ENCODE data around the gene CLDN5.
"Not testable (repeated sequence)": the region's sequence is repeated elsewhere in the genome, so short reads cannot be mapped to it uniquely, and the experiment has no call there.

Gene CLDN5

DNA sequence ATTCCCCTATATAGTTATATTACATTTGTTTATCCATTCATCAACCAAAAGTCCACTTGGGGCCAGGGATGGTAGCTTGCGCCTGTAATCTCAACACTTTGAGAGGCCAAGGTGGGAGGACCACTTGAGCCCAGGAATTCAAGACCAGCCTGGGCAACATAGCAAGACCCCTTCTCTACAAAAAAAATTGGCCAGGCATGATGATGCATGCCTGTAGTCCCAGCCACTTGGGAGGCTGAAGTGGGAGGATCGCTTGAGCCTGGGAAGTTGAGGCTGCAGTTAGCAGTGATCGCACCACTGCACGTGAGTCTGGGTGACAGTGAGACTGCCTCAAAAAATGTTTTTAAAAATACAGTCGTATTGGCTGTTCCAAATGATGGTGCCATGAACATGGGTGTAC lies 24.2 kb upstream of the CLDN5 start:
- DNase-seq (ENCODE audit: low spot score) = not testable (repeated sequence)

DNA sequence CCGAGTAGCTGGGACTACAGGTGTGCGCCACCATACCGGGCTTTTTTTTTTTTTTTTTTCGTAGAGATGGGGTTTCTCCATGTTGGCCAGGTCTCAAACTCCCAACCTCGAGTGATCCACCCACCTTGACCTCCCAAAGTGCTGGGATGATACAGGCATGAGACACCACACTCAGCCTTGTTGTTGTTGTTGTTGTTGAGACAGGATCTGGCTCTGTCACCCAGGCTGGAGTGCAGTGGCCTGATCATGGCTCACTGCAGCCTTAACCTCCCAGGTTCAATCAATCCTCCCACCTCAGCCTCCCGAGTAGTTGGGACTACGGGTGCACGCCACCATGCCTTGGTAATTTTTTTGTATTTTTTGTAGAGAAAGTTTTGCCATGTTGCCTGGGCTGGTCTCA lies 23.4 kb upstream of the CLDN5 start:
- DNase-seq (ENCODE audit: low spot score) = no peak

DNA sequence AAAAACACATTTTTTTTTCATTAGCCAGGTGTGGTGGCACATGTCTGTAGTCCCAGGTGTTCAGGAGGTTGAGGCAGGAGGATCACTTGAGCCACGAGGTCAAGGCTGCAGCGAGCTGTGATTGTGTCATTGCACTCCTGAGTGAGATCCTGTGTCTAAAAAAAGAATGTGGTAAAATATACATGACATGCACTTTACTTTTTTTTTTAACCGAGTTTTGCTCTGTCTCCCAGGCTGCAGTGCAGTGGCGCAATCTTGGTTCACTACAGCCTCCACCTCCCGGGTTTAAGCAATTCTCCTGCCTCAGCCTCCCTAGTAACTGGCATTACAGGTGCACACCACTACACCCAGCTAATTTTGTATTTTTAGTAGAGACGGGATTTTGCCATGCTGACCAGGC lies 22.5 kb upstream of the CLDN5 start:
- no peak for DNase-seq (ENCODE audit: low spot score)

DNA sequence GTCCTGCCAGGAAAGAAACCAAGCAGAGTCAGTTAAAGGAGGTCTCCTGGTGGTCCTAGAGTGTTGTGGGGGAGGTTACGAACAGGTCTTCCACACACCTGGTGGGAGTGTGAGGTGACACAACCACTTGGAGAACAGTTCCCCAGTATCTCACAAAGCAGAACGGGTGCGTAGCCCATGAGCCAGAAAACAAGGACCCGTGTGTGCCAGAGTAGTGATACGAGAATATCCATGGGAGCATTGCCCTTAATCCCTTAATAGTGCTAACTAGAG lies 21.7 kb upstream of the CLDN5 start:
- DNase-seq (ENCODE audit: low spot score) = no peak

DNA sequence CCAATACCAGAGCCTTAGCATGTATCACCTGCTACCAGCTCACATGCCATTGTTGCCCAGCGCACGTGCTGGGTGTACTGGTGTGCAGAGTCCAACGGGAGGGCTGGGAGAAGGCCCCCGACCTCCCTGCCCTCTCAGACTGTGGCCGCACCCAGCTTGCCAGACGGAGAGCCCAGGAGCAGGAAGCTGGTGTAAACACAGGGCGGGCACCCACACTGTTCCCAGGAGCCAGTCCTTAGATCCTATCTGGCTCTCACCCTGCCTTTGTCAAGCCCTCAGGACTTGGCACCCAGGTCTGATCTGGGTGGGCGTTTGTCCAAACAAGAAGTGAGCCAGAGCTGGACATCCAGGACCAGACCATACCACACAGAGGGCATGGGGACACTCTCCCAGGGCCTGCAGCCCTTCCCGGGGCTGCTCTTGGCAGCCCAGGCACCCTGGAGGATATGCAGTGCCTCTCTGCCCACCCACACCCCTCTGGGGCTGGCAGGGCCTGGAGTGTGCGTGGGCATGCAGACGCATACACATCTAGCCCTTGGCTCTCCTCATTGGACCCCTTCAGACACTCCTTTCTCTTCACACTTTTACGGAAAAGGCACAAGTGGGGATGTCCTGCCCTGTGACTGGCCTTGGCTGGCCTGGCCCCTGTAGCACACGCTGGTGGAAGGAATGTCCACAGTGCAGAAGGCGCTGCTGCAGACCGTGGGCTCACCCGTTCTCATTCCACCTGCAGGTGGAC lies 19.9 kb upstream of the CLDN5 start:
- DNase-seq (ENCODE audit: low spot score) = no peak

DNA sequence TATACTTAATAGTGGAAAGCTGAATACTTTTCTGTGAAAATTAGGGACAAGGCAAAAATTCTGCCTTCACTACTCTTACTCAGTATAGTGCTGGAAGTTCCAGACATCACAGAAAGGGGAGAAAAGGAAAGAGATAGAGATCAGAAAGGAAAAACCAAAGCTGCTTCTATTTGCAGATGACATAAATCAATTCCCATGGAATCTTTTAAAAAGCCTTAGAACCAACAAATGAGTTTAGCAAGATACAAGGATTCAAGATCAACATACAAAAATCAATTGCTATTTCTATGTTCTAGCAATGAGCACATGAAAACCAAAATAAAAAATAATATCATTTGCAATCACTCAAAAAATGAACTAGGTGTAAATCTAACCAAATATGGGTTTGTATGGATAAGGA lies 16.2 kb upstream of the CLDN5 start:
- DNase-seq (ENCODE audit: low spot score) = no peak

DNA sequence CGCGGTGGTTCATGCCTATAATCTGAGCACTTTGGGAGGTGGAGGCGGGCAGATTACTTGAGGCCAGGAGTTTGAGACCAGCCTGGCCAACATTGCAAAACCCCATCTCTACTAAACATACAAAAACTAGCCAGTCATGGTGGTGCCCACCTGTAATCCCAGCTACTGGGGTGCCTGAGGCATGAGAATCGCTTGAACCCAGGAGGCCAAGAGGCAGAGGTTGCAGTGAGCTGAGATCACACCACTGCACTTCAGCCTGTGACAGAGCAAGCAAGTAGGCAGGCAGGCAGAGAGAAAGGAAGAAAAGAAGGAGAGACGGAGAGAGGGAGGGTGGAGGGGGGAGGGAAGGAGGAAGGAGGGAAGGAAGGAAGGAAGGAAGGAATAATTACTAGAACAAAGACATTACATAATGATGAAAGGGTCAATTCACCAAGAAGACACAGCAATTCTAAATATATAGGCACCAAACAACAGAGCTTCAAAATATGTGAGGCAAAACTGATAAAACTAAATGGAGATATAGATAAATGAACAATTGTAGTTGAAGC lies 13.8 kb upstream of the CLDN5 start:
- DNase-seq (ENCODE audit: low spot score) = no peak

DNA sequence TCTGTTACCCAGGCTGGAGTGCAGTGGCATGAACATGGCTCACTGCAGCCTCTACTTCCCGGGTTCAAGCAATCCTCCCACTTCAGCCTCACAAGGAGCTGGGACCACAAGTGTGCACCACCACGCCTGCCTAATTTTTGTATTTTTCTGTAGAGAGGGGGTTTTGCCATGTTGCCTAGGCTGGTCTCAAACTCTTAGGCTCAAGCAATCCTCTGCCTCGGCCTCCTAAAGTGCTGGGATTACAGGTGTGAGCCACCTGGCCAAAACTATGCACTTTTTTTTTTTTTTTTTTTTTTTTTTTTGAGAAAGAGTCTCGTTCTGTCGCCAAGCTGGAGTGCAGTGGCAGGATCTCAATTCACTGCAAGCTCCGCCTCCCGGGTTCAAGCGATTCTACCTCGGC lies 12.4 kb upstream of the CLDN5 start:
- DNase-seq (ENCODE audit: low spot score) = no peak

DNA sequence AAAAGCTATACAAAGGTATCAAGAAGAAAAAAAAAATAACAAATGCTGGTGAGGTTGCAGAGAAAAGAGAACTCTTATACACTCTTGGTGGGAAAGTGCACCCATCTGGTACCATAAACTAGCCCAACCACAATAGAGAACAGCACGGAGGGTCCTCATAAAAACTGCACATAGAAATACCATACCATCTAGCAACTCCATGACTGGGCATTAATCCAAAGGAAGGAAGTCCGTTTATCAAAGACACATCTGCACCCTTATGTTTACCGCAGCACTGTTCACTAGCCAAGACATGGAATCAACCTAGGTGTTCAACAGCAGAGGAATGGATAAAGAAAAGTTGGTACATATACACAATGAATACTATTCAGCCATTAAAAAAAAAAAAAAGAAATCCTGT lies 10.8 kb upstream of the CLDN5 start:
- no peak for DNase-seq (ENCODE audit: low spot score)

DNA sequence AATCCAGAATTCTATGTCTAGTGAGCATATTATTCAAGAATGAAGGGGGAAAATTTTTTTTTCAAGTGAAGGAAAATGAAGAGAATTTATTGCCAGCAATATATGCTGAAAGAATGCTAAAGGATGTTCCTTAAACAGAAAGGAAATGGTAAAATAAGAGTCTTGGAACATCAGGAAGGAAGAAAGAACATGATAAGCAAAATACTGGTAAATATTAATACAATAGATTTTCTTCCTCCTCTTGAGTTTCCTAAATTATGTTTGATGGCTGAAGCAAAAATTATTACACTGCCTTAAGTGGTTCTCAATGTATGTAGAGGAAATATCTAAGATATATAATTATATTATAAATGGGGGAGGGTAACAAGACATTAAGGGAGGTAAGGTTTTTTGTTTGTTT lies 9.6 kb upstream of the CLDN5 start:
- DNase-seq (ENCODE audit: low spot score) = no peak

DNA sequence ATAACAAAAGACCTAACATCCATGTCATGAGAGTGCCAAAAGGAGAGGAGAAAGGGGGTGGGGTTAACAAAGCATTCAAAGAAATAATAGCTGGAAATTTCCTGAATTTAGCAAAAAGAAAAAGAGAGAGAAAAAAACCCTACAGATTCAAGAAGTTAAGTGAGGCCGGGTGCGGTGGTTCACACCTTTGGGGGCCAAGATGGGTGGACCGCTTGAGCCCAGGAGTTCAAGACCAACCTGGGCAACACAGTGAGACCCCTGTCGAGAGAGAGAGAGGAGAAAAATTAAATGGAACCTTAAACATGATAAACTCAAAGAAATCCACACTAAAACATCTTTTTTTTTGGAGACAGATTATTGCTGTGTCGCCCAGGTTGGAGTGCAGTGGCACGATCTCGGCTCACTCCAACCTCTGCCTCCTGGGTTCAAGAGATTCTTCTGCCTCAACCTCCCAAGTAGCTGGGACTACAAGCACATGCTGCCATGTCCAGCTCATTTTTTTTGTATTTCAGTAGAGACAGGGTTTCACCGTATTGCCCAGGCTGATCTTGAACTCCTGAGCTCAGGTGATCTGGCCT lies 8.9 kb upstream of the CLDN5 start:
- no peak for DNase-seq (ENCODE audit: low spot score)

DNA sequence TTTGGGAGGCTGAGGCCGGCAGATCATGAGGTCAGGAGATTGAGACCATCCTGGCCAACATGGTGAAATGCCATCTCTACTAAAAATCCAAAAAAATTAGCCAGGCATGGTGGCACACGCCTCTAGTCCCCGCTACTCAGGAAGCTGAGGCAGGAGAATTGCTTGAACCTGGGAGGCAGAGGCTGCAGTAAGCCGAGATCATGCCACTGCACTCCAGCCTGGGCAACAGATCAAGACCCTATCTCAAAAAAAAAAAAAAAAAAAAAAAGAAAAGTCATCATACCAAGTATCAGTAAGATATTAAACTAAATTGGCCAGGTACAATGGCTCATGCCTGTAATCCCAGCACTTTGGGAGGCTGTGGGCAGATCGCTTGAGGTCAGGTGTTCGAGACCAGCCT lies 7.1 kb upstream of the CLDN5 start:
- not testable (repeated sequence) for DNase-seq (ENCODE audit: low spot score)

DNA sequence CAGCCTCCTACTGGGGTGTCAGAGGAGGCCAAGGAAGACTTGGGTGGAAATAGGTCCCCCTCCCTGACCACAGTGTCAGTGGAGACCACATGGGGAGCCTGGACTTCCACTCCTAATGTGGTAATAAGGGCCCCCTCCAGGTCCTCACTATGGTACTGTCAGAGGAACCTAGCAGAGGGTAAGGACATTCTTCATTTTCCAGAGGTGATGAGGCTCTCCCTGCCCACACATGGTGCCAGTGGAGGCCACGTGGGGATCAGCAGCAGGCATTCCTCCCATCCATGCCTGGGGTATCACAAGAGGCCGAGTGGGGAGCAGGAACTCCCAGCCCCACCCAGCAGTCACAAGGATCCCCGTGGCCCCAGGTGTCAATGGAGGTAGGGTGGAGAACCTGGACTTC lies 6.5 kb upstream of the CLDN5 start:
- no peak for DNase-seq (ENCODE audit: low spot score)

DNA sequence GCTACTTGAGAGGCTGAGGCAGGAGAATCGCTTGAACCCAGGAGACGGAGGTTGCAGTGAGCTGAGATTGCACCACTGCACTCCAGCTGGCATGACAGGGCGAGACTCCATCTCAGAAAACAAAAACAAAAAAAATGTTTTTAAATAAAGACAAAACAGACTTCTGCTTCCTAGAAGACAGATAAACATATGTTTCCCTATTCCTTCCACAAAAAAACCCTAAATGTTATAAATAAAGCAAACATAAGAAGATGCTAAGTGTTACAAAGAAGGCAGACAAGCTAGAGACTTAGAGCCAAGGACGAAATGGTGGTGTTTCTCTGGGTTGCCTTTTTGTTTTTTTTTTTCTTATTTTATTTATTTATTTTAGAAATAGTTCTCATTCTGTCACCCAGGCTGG lies 5.6 kb upstream of the CLDN5 start:
- DNase-seq (ENCODE audit: low spot score) = no peak

DNA sequence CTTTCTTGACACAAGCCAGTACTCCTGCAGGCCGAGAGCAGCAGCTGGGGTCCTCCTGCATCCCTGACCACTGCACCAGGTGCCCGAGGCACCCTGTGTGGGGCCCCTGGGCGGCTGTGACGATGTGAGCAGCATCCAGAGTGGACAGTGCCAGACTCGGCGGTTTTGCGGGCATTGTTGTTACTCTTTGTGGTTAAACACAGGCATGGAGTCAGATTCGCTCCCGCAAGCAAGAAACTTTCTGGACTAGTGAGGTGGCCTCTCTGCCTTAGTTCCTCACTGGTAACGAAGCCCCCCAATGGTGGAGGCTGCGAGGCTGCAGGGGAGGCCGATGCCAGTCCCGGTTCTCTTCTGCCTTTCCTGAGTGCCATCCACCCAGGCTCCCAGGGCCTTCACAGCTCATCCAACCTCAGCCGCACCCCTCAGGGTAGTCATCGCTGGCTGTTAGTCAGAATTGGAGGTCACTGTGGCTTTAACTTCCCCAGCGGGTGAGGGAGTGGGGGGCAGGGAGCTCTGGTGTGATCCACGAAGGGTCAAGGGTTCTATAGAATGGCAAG lies 3.7 kb upstream of the CLDN5 start:
- DNase-seq (ENCODE audit: low spot score) = no peak

DNA sequence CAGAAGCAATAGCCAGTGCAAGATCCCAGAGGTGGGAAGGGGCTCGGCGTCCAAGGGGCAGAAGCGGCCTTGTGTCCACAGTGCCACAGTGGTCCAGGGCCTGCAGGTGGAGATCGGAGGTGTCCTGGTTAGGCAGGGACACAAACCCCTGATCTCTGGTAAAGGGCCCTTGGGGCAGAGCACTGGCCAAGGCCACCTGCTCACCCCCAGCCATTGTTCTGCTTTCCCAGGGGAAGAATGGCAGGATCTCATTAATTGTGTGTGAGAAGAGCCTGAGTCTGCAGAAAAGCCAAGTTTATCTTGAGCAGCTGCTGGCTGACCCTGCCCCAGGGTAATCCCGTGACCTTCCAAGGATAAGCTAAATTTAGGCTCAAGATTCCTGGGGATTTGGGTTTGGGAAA lies 3.1 kb upstream of the CLDN5 start:
- no peak for DNase-seq (ENCODE audit: low spot score)

DNA sequence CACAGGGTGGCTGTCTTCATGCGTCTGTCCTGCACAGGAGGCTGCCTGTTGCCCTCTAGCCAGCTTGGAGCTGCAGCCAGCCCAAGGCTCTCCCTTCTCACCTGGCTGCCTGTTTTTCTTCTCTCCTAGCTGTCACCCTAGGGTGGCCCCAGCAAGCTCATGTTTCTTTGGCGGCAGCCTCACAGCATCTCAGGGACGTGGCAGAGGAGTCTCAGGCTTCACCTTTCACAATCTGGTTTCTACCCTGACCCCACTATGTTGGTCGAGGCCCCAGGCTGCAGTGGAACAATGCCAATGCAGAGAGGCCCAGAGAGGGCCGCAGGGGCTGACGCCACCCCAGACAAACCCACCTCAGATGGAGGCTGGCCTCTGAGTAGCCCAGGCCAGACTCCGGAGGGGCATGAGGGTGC lies 2.5 kb upstream of the CLDN5 start:
- no peak for DNase-seq (ENCODE audit: low spot score)

DNA sequence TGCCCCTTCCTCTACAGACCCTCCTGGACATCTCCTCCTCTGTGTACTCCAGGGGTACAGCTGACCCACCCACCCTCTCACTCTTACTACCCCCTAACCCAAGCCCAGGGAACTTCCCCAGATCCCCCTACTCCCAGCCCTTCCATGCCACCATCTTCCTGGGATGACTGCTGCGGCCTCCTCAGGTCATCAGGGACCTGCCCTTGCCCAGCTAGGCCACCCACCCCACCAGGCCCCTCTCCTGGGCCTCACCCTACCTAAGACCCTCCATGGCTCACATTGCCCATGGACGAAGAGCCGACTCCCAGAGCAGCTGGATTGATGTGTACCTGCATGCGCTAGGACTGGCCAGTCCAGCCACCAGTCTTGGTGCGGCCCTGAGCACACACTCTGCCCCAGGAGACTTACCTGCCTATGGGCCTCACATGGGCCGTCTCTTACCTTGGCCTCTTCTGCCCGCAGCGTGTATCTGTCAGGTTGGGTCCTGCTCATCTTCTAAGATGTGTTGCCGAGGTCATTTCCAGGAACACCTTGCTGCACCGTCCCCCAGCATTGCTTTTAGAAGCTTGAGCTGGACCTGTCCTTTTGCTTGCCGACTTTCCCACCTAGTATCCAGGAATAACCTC lies 2.0 kb upstream of the CLDN5 start:
- no peak for DNase-seq (ENCODE audit: low spot score)

DNA sequence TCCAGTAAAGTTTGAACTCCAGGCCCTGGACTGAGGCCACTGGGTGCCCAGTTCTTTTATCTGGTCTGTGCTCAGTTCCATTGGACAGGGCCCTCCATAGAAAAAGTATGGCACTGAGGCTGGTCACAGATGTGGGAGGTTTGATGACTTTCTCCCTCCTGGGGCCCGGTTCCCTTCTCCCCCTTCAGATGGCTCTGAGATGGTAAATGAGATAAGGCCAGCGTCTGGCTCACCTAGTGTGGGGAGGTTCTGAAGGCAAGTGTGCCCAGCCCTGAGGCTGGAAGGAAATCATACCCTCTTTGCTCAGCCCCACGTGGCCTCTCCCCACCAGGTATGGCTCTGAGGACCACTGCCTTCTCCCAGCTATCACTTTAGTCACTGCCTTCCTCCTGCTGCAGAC lies 1.5 kb upstream of the CLDN5 start:
- DNase-seq (ENCODE audit: low spot score) = no peak

DNA sequence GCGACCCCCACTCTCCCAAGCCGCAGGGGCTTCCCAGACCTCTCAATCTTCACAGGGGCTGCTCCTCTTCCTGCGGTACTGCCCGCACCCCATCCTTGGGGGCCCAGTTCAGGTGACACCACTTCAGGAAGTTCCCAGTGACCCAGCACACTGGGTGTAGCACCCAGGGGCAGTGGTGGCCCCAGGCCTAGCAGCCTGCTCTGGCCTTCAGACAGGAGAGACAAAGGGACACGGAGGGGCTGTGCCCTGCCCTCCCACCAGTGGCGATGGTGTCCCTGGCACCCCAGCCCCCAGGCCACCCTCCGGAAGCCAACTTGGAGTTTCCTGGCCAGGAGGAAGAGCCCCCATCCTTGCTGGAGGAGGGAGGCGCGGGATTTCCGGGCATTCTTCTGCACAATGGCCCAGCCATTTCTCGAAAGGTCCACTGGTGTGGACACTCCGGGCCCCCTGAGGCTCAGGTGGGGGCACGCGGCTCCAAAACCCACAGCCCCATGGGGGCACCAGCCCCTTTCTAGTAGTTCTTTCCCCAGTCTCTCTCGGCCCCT lies 978 bp upstream of the CLDN5 start:
- DNase-seq (ENCODE audit: low spot score) = no peak

DNA sequence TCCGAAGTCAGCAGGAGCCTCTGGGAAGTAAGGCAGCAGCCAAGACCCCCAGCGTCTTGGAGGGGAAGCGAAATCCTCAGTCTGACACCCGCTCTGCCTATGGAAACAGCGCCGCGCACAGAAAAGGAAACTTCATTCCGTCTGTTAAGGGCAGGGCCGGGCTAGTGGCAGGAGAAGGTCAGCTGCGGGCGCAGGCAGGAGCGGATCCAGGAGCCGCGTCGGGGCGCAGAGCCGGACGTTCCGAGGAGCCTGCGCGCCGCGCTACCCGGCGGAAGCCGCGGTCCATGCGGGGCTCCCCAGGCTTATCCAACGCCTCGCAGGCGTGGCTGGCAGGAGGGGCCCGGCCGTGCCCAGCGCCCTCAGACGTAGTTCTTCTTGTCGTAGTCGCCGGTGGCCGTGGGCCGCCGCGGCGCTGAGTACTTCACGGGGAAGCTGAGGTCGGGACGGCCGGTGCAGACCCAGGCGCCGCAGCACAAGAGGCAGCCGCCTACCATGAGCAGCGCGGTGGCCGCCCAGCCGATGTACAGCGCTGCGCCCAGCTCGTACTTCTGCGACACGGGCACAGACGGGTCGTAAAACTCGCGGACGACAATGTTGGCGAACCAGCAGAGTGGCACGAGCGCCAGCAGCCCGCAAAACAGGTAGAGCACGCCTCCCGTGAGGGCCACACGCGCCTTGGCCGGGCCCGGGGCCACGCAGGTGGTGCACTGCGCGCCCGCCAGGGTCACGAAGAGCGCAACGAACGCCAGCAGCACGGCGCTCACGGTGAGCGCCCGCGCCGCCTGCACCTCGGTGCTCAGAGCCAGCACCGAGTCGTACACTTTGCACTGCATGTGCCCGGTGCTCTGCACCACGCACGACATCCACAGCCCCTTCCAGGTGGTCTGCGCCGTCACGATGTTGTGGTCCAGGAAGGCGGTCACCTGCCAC lies 705 bp downstream of the CLDN5 start:
- no peak for DNase-seq (ENCODE audit: low spot score)

DNA sequence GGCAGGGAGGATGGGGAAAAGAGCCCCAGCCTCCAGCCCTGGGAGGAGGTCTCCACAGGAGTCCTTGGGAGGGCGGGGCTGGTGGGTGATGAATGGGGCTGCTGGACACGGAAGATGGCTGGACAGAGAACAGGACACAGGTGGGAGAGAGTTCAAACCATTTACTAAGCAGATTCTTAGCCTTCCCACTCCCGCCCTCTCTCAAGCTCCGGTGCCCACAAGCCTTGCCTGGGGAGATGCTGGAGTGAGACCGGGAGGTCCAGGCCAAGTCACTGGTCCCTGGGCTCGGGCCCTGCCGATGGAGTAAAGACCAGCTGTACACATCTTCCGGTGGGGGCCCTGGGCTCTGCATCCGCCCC lies 1.4 kb downstream of the CLDN5 start:
- no peak for DNase-seq (ENCODE audit: low spot score)
